Stimulated activated naive CD4-positive, alpha-beta T cell treated with Interleukin-2 at 50 U/mL for 16 hours (primary cell): ENCODE data around the gene TMEM132D.

Experiments used
- DNase-seq: peaks from one replicate; lab custom pipeline; 2025; lab: John Stamatoyannopoulos, UW

Gene TMEM132D

GRCh38 chr12:129660946-129661345 is 242.9 kb downstream of the TMEM132D start:
- no peak for DNase-seq

GRCh38 chr12:129659961-129660622 is 243.7 kb downstream of the TMEM132D start:
- DNase-seq = no peak

GRCh38 chr12:129657179-129657578 is 246.6 kb downstream of the TMEM132D start:
- DNase-seq = no peak

- DNase-seq = no peak
Observed at GRCh38 chr12:129651951-129652350, 251.9 kb downstream of the TMEM132D start.

GRCh38 chr12:129641926-129642325 is 261.9 kb downstream of the TMEM132D start:
- DNase-seq = no peak

GRCh38 chr12:129635021-129635685 is 268.7 kb downstream of the TMEM132D start:
- DNase-seq = no peak

- no peak for DNase-seq
Observed at GRCh38 chr12:129631316-129631715, 272.5 kb downstream of the TMEM132D start.

GRCh38 chr12:129629901-129630300 is 273.9 kb downstream of the TMEM132D start:
- DNase-seq = no peak

- DNase-seq = no peak
Observed at GRCh38 chr12:129622566-129622965, 281.3 kb downstream of the TMEM132D start.

- no peak for DNase-seq
Observed at GRCh38 chr12:129619271-129619670, 284.6 kb downstream of the TMEM132D start.

- no peak for DNase-seq
Observed at GRCh38 chr12:129617849-129618248, 286.0 kb downstream of the TMEM132D start.

GRCh38 chr12:129615001-129615400 is 288.8 kb downstream of the TMEM132D start:
- no peak for DNase-seq

- no peak for DNase-seq
Observed at GRCh38 chr12:129614221-129614885, 289.5 kb downstream of the TMEM132D start.

GRCh38 chr12:129613314-129613713 is 290.5 kb downstream of the TMEM132D start:
- DNase-seq = no peak

GRCh38 chr12:129610601-129611120 is 293.2 kb downstream of the TMEM132D start:
- no peak for DNase-seq

GRCh38 chr12:129607756-129608155 is 296.1 kb downstream of the TMEM132D start:
- no peak for DNase-seq

GRCh38 chr12:129607301-129607700 is 296.5 kb downstream of the TMEM132D start:
- no peak for DNase-seq

GRCh38 chr12:129606239-129606638 is 297.6 kb downstream of the TMEM132D start:
- DNase-seq = no peak

GRCh38 chr12:129605666-129606065 is 298.2 kb downstream of the TMEM132D start:
- no peak for DNase-seq

GRCh38 chr12:129604506-129604905 is 299.3 kb downstream of the TMEM132D start:
- DNase-seq = no peak

GRCh38 chr12:129599406-129599805 is 304.4 kb downstream of the TMEM132D start:
- DNase-seq = no peak

- no peak for DNase-seq
Observed at GRCh38 chr12:129594098-129594497, 309.7 kb downstream of the TMEM132D start.

- DNase-seq = no peak
Observed at GRCh38 chr12:129592449-129592848, 311.4 kb downstream of the TMEM132D start.
